K562 (cell line): Measurements from ENCODE around the gene ACADVL. TPM values are rescaled to one million over a fixed set of nuclear protein-coding genes. Genes with fewer than 3 reads are reported as not detected.

Experiments
- ASH1L ChIP-seq: fragments of 450-650 bp; IDR thresholded peaks from 2 replicates; pipeline ENCODE4 v1.6.1; 2018; ENCODE audit warnings: borderline replicate concordance, mild to moderate bottlenecking, low read depth; ENCODE audit not compliant: partially characterized antibody
- ATF4 ChIP-seq: fragments of 450-650 bp; formaldehyde crosslinking; IDR thresholded peaks from 2 replicates; pipeline ENCODE4 v1.4.0; 2022; ENCODE audit warnings: mild to moderate bottlenecking, moderate library complexity
- DPF2 ChIP-seq: fragments of 450-650 bp; IDR thresholded peaks from 2 replicates; pipeline ENCODE4 v1.6.1; 2016
- ETV5 ChIP-seq: sonication (generic); formaldehyde crosslinking; IDR thresholded peaks from 2 replicates; pipeline ENCODE4 v1.4.0; 2020; ENCODE audit warnings: low read depth, mild to moderate bottlenecking, missing genetic modification reagents
- GABPB1 ChIP-seq: sonication (generic); formaldehyde crosslinking; IDR thresholded peaks from 2 replicates; pipeline ENCODE4 v1.8.0; 2022; ENCODE audit warnings: mild to moderate bottlenecking, missing genetic modification reagents
- HDAC1 ChIP-seq, 2 experiments: fragments of 450-650 bp; IDR thresholded peaks; 2 replicates each; pipeline ENCODE4 v1.6.1; 2016 to 2017; ENCODE audit warnings: inconsistent platforms in 1 of 2, mild to moderate bottlenecking in 1 of 2, moderate library complexity in 1 of 2
- MAFF ChIP-seq: IDR thresholded peaks from 2 replicates; pipeline ENCODE4 v1.6.1; 2012; ENCODE audit warnings: low read length, improper control_type of control experiment
- MCM7 ChIP-seq, 2 experiments: fragments of 450-650 bp; IDR thresholded peaks; 2 replicates each; pipeline ENCODE4 v1.6.1; 2016 to 2018
- NCOA6 ChIP-seq: fragments of 450-650 bp; IDR thresholded peaks from 2 replicates; pipeline ENCODE4 v1.6.1; 2017; ENCODE audit warnings: mild to moderate bottlenecking
- NR2C2 ChIP-seq, 2 experiments: fragments of 200-800 bp in 1 of 2; sonication (Bioruptor generic) in 1 of 2; sonication (generic) in 1 of 2; formaldehyde crosslinking in 1 of 2; IDR thresholded peaks; 2 replicates each; pipeline versions ENCODE4 v1.6.1 to v1.8.0; 2016 to 2022; ENCODE audit warnings: mild to moderate bottlenecking in 1 of 2, missing compliant biosample characterization in 1 of 2, missing genetic modification characterization in 1 of 2, missing genetic modification reagents in 1 of 2
- PRPF4 ChIP-seq: fragments of 200-400 bp; formaldehyde crosslinking; IDR thresholded peaks from one replicate; pipeline ENCODE4 v1.6.1; 2017; ENCODE audit warnings: low read length, low read depth, mild to moderate bottlenecking; ENCODE audit not compliant: insufficient read depth, poor library complexity, severe bottlenecking
- RBM39 ChIP-seq: fragments of 200-400 bp; formaldehyde crosslinking; optimal IDR thresholded peaks from 2 replicates; pipeline ENCODE3; 2018; ENCODE audit warnings: low read depth, low read length
- RFX1 ChIP-seq: fragments of 450-650 bp; IDR thresholded peaks from 2 replicates; pipeline ENCODE4 v1.6.1; 2016; ENCODE audit warnings: mild to moderate bottlenecking, moderate library complexity
- SNAPC5 ChIP-seq: fragments of 250-450 bp; sonication (Bioruptor Pico); IDR thresholded peaks from 2 replicates; pipeline ENCODE4 v1.8.0; 2021; ENCODE audit warnings: moderate library complexity, mild to moderate bottlenecking, inconsistent platforms
- ZEB2 ChIP-seq: fragments of 450-650 bp; IDR thresholded peaks from 2 replicates; pipeline ENCODE4 v1.6.1; 2016
- ZNF24 ChIP-seq: fragments of 450-650 bp; IDR thresholded peaks from 2 replicates; pipeline ENCODE4 v1.6.1; 2016
- ZNF41 ChIP-seq: fragments of 250-450 bp; sonication (Bioruptor Pico); conservative IDR thresholded peaks from 2 replicates; pipeline ENCODE4 v1.4.0; 2020; ENCODE audit warnings: mild to moderate bottlenecking
- ZNF431 ChIP-seq: sonication (generic); formaldehyde crosslinking; IDR thresholded peaks from 2 replicates; pipeline ENCODE4 v1.8.0; 2022; ENCODE audit warnings: mild to moderate bottlenecking, missing genetic modification reagents
- ZNF561 ChIP-seq: fragments of 450-650 bp; formaldehyde crosslinking; conservative IDR thresholded peaks from 2 replicates; pipeline ENCODE4 v1.4.0; 2020; ENCODE audit warnings: mild to moderate bottlenecking, moderate library complexity
- ZNF609 ChIP-seq: sonication (generic); formaldehyde crosslinking; IDR thresholded peaks from 2 replicates; pipeline ENCODE4 v1.8.1; 2023; ENCODE audit warnings: missing genetic modification reagents, mild to moderate bottlenecking, borderline replicate concordance
- polyA plus RNA-seq, 8 experiments: library from polyadenylated mRNA; depleted of rRNA in 4 of 8; stranded (reverse) in 5 of 8; unstranded in 3 of 8; fragments of >200 nt; fragmentation: Nextera tagmentation in 2 of 8; fragmentation: Illumina TruSeq in 1 of 8; extraction: Ambion mirVana in 2 of 8; extraction: Trizol in 1 of 8; gene quantifications; 2 replicates each; pipeline versions ENCODE4 v1.2.1 to v1.2.3, GENCODE V29; 2011 to 2014; ENCODE audit warnings: inconsistent platforms in 1 of 8, missing spikeins in 1 of 8
- total RNA-seq, 7 experiments: library from RNA; depleted of rRNA in 6 of 7; stranded (reverse); fragments of >200 nt in 6 of 7; fragmentation: Illumina TruSeq in 2 of 7; extraction: Trizol in 2 of 7; gene quantifications; 2 replicates each; pipeline versions ENCODE4 v1.2.1 to v1.2.3, GENCODE V29; 2011 to 2021; ENCODE audit warnings: low replicate concordance in 1 of 7
- TF ChIP-seq, protein P1 (sequence below): fragments of 200-400 bp; formaldehyde crosslinking; IDR thresholded peaks from 2 replicates; pipeline ENCODE4 v1.6.1; 2017; ENCODE audit warnings: mild to moderate bottlenecking, low read depth, low read length, moderate library complexity

ACADVL gene
- total and polyA plus RNA-seq, 9 of the 15 experiments (the other 6 are each of a cell fraction or from before 2014, with no cell fraction given) = 25.5 to 449 (median 214) TPM

DNA sequence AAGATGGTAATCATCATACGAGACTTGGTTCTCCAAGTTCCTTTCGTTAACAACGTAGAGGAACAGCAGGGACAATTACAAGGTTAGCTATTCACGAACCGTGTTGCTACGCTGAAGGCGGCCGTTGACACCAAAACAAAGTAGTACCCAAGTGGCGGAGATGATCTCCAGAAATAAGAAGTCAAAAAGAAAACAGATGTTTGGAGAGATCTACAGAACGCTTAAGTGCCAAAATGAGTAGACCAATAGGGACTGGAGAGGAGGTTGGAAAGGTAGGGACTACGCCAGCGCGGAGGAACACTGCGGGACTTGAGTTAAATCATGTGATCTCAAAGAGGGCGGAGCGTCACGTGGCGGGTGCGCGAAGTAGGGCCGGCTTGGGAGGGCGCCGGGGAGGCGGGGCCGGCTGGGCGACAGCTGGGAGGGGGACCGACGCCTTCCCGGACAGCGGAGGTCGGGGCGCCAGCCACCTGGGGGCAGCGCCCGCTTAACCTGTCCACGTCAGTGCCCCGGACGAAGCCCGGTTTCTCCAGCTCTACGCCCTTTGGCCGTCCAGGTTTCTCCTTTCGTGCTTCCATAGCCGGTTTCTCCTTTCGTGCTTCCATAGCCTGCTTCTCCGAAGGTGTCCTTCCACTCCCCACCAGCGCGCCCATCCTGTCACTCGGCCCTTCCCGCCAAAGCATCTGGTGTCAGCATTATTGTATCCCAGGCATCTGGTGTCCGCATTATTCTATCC is 23.1 kb downstream of the ACADVL start (continued):
- TF ChIP-seq ZEB2 (no peak), ZNF431 (CRISPR knock-in tag) (0 out of 2 replicates have a peak, but pooled peaks have one; percentile 30), ATF4 (CRISPR knock-in tag) (peak; percentile 35; the same call in 1 of the 2 replicates), RBM39 (no peak), ZNF609 (CRISPR knock-in tag) (no peak), NR2C2 (CRISPR knock-in tag; IDR thresholded peaks at IDR 0.05) (no peak), NR2C2 (tag; IDR thresholded peaks at IDR 0.05) (peak; percentile 67; the same call in 1 of the 2 replicates), DPF2 (no peak), GABPB1 (peak; percentile 50; the same call in 1 of the 2 replicates), RFX1 (no peak), NCOA6 (no peak), ASH1L (peak; percentile 29), MAFF (no peak), ETV5 (no peak), HDAC1 (IDR thresholded peaks at IDR 0.05) (peak; percentile 40 to 97; a peak in 2 of 4 replicates), MCM7 (IDR thresholded peaks at IDR 0.05) (no peak), ZNF24 (0 out of 2 replicates have a peak, but pooled peaks have one; percentile 92), SNAPC5 (no peak), PRPF4 (no peak), ZNF561 (no peak), ZNF41 (CRISPR knock-in tag) (no peak)
- TF ChIP-seq, protein P1, sequence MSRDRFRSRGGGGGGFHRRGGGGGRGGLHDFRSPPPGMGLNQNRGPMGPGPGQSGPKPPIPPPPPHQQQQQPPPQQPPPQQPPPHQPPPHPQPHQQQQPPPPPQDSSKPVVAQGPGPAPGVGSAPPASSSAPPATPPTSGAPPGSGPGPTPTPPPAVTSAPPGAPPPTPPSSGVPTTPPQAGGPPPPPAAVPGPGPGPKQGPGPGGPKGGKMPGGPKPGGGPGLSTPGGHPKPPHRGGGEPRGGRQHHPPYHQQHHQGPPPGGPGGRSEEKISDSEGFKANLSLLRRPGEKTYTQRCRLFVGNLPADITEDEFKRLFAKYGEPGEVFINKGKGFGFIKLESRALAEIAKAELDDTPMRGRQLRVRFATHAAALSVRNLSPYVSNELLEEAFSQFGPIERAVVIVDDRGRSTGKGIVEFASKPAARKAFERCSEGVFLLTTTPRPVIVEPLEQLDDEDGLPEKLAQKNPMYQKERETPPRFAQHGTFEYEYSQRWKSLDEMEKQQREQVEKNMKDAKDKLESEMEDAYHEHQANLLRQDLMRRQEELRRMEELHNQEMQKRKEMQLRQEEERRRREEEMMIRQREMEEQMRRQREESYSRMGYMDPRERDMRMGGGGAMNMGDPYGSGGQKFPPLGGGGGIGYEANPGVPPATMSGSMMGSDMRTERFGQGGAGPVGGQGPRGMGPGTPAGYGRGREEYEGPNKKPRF = peak; percentile 69; the same call in 1 of the 2 replicates
